GM06990 (cell line): ENCODE measurements around the gene PSME3IP1.

Experiments
- DNase-seq: peaks from one replicate; pipeline ENCODE4 v3.0.0-alpha.2; 2011; ENCODE audit not compliant: insufficient read length; ENCODE audit errors: extremely low read depth
- H3K27me3 ChIP-seq: replicated peaks from 2 replicates; pipeline ENCODE4 v1.6.0; 2011; ENCODE audit warnings: low read length; ENCODE audit not compliant: control insufficient read depth, insufficient read depth
- H3K36me3 ChIP-seq: 2 replicates; pipeline ENCODE4 v1.5.1; 2011; ENCODE audit warnings: low read length; ENCODE audit not compliant: control insufficient read depth, insufficient read depth
- H3K4me3 ChIP-seq: replicated peaks from 2 replicates; pipeline ENCODE4 v1.5.1; 2011; ENCODE audit warnings: low read depth, mild to moderate bottlenecking, control low read depth, low read length
- CTCF ChIP-seq: IDR thresholded peaks from 2 replicates; pipeline ENCODE4 v1.5.1; 2011; ENCODE audit warnings: low read length, control low read depth, mild to moderate bottlenecking, inconsistent platforms; ENCODE audit not compliant: insufficient read depth, poor library complexity, severe bottlenecking

Gene PSME3IP1

GRCh38 chr16:57143149-57143921 is 42.5 kb downstream of the PSME3IP1 start:
- DNase-seq = no peak
- H3K36me3 ChIP-seq = no peaks in the 10 kb centered on the region
- no peaks in the 10 kb centered on the region for H3K27me3 ChIP-seq
- TF ChIP-seq CTCF = no peak
- no peak overlapping the region for H3K4me3 ChIP-seq

- no peak overlapping the region for H3K4me3 ChIP-seq
- TF ChIP-seq CTCF = no peak
- no peaks in the 10 kb centered on the region for H3K27me3 ChIP-seq
- DNase-seq = no peak
- H3K36me3 ChIP-seq = no peaks in the 10 kb centered on the region
Observed at GRCh38 chr16:57141822-57142631, 43.8 kb downstream of the PSME3IP1 start.

- DNase-seq = no peak
- no peak for TF ChIP-seq CTCF
- no peaks in the 10 kb centered on the region for H3K36me3 ChIP-seq
- no peak overlapping the region for H3K4me3 ChIP-seq
- H3K27me3 ChIP-seq = no peaks in the 10 kb centered on the region
Observed at GRCh38 chr16:57140931-57141668, 44.7 kb downstream of the PSME3IP1 start.

- H3K36me3 ChIP-seq = no peaks in the 10 kb centered on the region
- H3K27me3 ChIP-seq = no peaks in the 10 kb centered on the region
- no peak for DNase-seq
- H3K4me3 ChIP-seq = no peak overlapping the region
- no peak for TF ChIP-seq CTCF
Observed at GRCh38 chr16:57138281-57138935, 47.4 kb downstream of the PSME3IP1 start.

GRCh38 chr16:57137566-57138273 is 48.1 kb downstream of the PSME3IP1 start:
- no peak overlapping the region for H3K4me3 ChIP-seq
- no peak for TF ChIP-seq CTCF

More at GRCh38 chr16:57137566-57138273, 48.1 kb downstream of the PSME3IP1 start:
- no peak for DNase-seq
- Histone ChIP-seq H3K27me3 (no peaks in the 10 kb centered on the region), H3K36me3 (no peaks in the 10 kb centered on the region)
